Tibial nerve (tissue), 4 donors: ENCODE results near the gene PDILT. TPM values are rescaled to one million over a fixed set of nuclear protein-coding genes. Genes with fewer than 3 reads are reported as not detected.

Source experiments
- DNase-seq, 2 donors: peaks; one replicate each; pipeline ENCODE4 v3.0.0-alpha.2; 2019; ENCODE audit warnings: low spot score in 2 of 2
- H3K27ac ChIP-seq, 4 donors: fragments of 200-600 bp; sonication (generic) in 3 of 4; one replicate each; pipeline ENCODE4 v1.5.1; 2017 to 2019; ENCODE audit warnings: mild to moderate bottlenecking in 1 of 4
- H3K27me3 ChIP-seq, 2 donors: fragments of 200-600 bp; sonication (generic) in 1 of 2; one replicate each; pipeline versions ENCODE4 v1.5.1 to v1.6.0; 2017 to 2019
- H3K36me3 ChIP-seq, 3 donors: fragments of 200-600 bp; sonication (generic); one replicate each; pipeline ENCODE4 v1.5.1; 2018 to 2019
- H3K4me1 ChIP-seq, 4 donors: fragments of 200-600 bp; sonication (generic) in 3 of 4; one replicate each; pipeline ENCODE4 v1.5.1; 2017 to 2019
- H3K4me3 ChIP-seq, 4 donors: fragments of 200-600 bp; sonication (generic) in 3 of 4; one replicate each; pipeline ENCODE4 v1.5.1; 2017 to 2019; ENCODE audit warnings: mild to moderate bottlenecking in 1 of 4, moderate library complexity in 1 of 4
- H3K9me3 ChIP-seq, 4 donors: fragments of 200-600 bp; sonication (generic) in 3 of 4; one replicate each; pipeline ENCODE4 v1.5.1; 2017 to 2019
- CTCF ChIP-seq, 5 experiments: fragments of 200-600 bp in 3 of 5; fragments of 450-650 bp in 2 of 5; sonication (generic) in 3 of 5; IDR thresholded peaks; one replicate each; pipeline ENCODE4 v1.5.1; 2016 to 2019; ENCODE audit warnings: antibody characterized with exemption in 5 of 5, mild to moderate bottlenecking in 3 of 5, moderate library complexity in 2 of 5
- EP300 ChIP-seq, 2 donors: sonication (generic); formaldehyde crosslinking; IDR thresholded peaks; one replicate each; pipeline ENCODE4 v1.6.1; 2017; ENCODE audit warnings: antibody characterized with exemption in 2 of 2, mild to moderate bottlenecking in 1 of 2
- POLR2A ChIP-seq, 2 donors: fragments of 450-650 bp; IDR thresholded peaks; one replicate each; pipeline ENCODE4 v1.6.1; 2017; ENCODE audit warnings: antibody characterized with exemption in 2 of 2, mild to moderate bottlenecking in 2 of 2, moderate library complexity in 2 of 2
- WGBS, 2 donors: methylation state at CpG; one replicate each; pipeline ENCODE4 v1.1.5; 2018; 5-methylcytosine and 5-hydroxymethylcytosine counted together
- total RNA-seq, 4 donors: library from RNA; depleted of rRNA; stranded (reverse); fragments of >200 nt; gene quantifications; one replicate each; pipeline ENCODE4 v1.1.0, GENCODE V29; 2016

Gene PDILT
- total RNA-seq, 4 donors from 2014 or later, result not detected

GRCh38 chr16:20318437-20318836, 86.1 kb downstream of the PDILT start:
- no peak for TF ChIP-seq CTCF (IDR thresholded peaks at IDR 0.05)
- no peak for TF ChIP-seq EP300 (IDR thresholded peaks at IDR 0.05)
- TF ChIP-seq POLR2A (IDR thresholded peaks at IDR 0.05), result no peak
- Histone ChIP-seq H3K27ac (no peak overlapping the region), H3K27me3 (no peaks in the 10 kb centered on the region), H3K4me3 (no peak overlapping the region), H3K4me1 (no peaks in the 10 kb centered on the region), H3K36me3 (no peaks in the 10 kb centered on the region), H3K9me3 (no peaks in the 10 kb centered on the region)
- no peak for DNase-seq
- WGBS, 2 donors, result 48 to 59% methylated on average over 3 of the region's 3 CpGs

GRCh38 chr16:20318006-20318405, 86.5 kb downstream of the PDILT start:
- TF ChIP-seq CTCF (IDR thresholded peaks at IDR 0.05) (no peak), POLR2A (IDR thresholded peaks at IDR 0.05) (no peak), EP300 (IDR thresholded peaks at IDR 0.05) (no peak)
- H3K27ac ChIP-seq, result no peak overlapping the region
- H3K4me3 ChIP-seq, result no peak overlapping the region
- no peaks in the 10 kb centered on the region for H3K4me1 ChIP-seq
- 71 to 80% methylated on average over 7 of the region's 7 CpGs for WGBS, 2 donors
- no peaks in the 10 kb centered on the region for H3K36me3 ChIP-seq
- no peaks in the 10 kb centered on the region for H3K9me3 ChIP-seq
- DNase-seq, result no peak
- no peaks in the 10 kb centered on the region for H3K27me3 ChIP-seq

- no peak for TF ChIP-seq EP300 (IDR thresholded peaks at IDR 0.05)
- TF ChIP-seq POLR2A (IDR thresholded peaks at IDR 0.05), result no peak
- TF ChIP-seq CTCF (IDR thresholded peaks at IDR 0.05), result no peak
- Histone ChIP-seq H3K4me1 (no peaks in the 10 kb centered on the region), H3K4me3 (no peak overlapping the region), H3K27ac (no peak overlapping the region), H3K27me3 (no peaks in the 10 kb centered on the region), H3K9me3 (no peaks in the 10 kb centered on the region), H3K36me3 (no peaks in the 10 kb centered on the region)
- 60 to 62% methylated on average over 8 of the region's 8 CpGs for WGBS, 2 donors
- no peak for DNase-seq
These were observed 87.4 kb downstream of the PDILT start for GRCh38 chr16:20317117-20317516.

- Histone ChIP-seq H3K4me1 (no peaks in the 10 kb centered on the region), H3K9me3 (no peaks in the 10 kb centered on the region), H3K27me3 (no peaks in the 10 kb centered on the region), H3K27ac (no peak overlapping the region), H3K4me3 (no peak overlapping the region), H3K36me3 (no peaks in the 10 kb centered on the region)
- TF ChIP-seq POLR2A (IDR thresholded peaks at IDR 0.05) (no peak), CTCF (IDR thresholded peaks at IDR 0.05) (no peak), EP300 (IDR thresholded peaks at IDR 0.05) (no peak)
- no peak for DNase-seq
- WGBS, 2 donors, result 68 to 75% methylated on average over 5 of the region's 5 CpGs
These were observed 87.8 kb downstream of the PDILT start for GRCh38 chr16:20316715-20317114.

- H3K27ac ChIP-seq, result no peak overlapping the region
- DNase-seq, result no peak
- H3K4me1 ChIP-seq, result no peaks in the 10 kb centered on the region
- no peaks in the 10 kb centered on the region for H3K9me3 ChIP-seq
- H3K4me3 ChIP-seq, result no peak overlapping the region
- H3K27me3 ChIP-seq, result no peaks in the 10 kb centered on the region
- no peaks in the 10 kb centered on the region for H3K36me3 ChIP-seq
- 91 to 94% methylated on average over 4 to 6 of the region's 6 CpGs for WGBS, 2 donors
- TF ChIP-seq POLR2A (IDR thresholded peaks at IDR 0.05) (no peak), CTCF (IDR thresholded peaks at IDR 0.05) (no peak), EP300 (IDR thresholded peaks at IDR 0.05) (no peak)
These were observed 88.8 kb downstream of the PDILT start for GRCh38 chr16:20315764-20316163.
